ENCODE results near the gene KIAA0930.

GRCh38 chr22:45248832-45249561 is 8.3 kb upstream of the KIAA0930 start:
- TF ChIP-seq CTCF (IDR thresholded peaks at IDR 0.05) (no peak), POLR2A (IDR thresholded peaks at IDR 0.05) (no peak), EP300 (IDR thresholded peaks at IDR 0.05) (no peak), POLR2AphosphoS5 (IDR thresholded peaks at IDR 0.05) (no peak)
